SK-N-SH (cell line): Measurements from ENCODE around the gene MCM3AP. TPM values are rescaled to one million over a fixed set of nuclear protein-coding genes. Genes with fewer than 3 reads are reported as not detected.

Experiments
- CTCF ChIA-PET: fragments of 300-600, 350-600 bp; formaldehyde crosslinking; extraction: SDS; loops from one replicate; lab custom pipeline; 2021; lab: Yijun Ruan, JAX
- POLR2A ChIA-PET: fragments of 350-600 bp; sonication (Branson Sonifier 250); formaldehyde crosslinking; extraction: SDS; loops from one replicate; lab custom pipeline; 2020; ENCODE audit warnings: antibody characterized with exemption, inconsistent platforms; lab: Yijun Ruan, JAX
- DNase-seq: peaks from one replicate; pipeline ENCODE4 v3.0.0; 2012
- H2AFZ ChIP-seq: fragments of 200-600 bp; sonication (generic); 2 replicates; pipeline ENCODE4 v1.8.1; 2016; ENCODE audit warnings: antibody characterized with exemption, mild to moderate bottlenecking, low read depth
- H3F3A ChIP-seq: fragments of 200-600 bp; sonication (generic); replicated peaks from 2 replicates; pipeline ENCODE3; 2016; ENCODE audit warnings: antibody characterized with exemption, mild to moderate bottlenecking; ENCODE audit not compliant: insufficient read depth
- H3K27ac ChIP-seq, 2 experiments: fragments of 200-500 bp in 1 of 2; fragments of 200-600 bp in 1 of 2; sonication (Bioruptor generic) in 1 of 2; sonication (generic), shearing (Covaris generic) in 1 of 2; 2 replicates each; pipeline versions ENCODE4 v1.5.1 to v1.6.1; 2014 to 2016; ENCODE audit warnings: low read depth in 2 of 2, inconsistent platforms in 1 of 2, low read length in 1 of 2, mild to moderate bottlenecking in 1 of 2, mixed read lengths in 1 of 2
- H3K27me3 ChIP-seq: fragments of 200-600 bp; sonication (generic), shearing (Covaris generic); 2 replicates; pipeline ENCODE4 v1.6.1; 2016; ENCODE audit warnings: mixed run types; ENCODE audit not compliant: insufficient read depth
- H3K36me3 ChIP-seq, 2 experiments: fragments of 200-500 bp in 1 of 2; fragments of 200-600 bp in 1 of 2; sonication (Bioruptor generic) in 1 of 2; sonication (generic) in 1 of 2; replicated peaks in 1 of 2; 2 replicates each; pipeline versions ENCODE3 to v1.5.1; 2014 to 2016; ENCODE audit warnings: low read length in 1 of 2, mild to moderate bottlenecking in 1 of 2; ENCODE audit not compliant: insufficient read depth in 2 of 2, control insufficient read depth in 1 of 2
- H3K4me1 ChIP-seq, 2 experiments: fragments of 200-500 bp in 1 of 2; fragments of 200-600 bp in 1 of 2; sonication (Bioruptor generic) in 1 of 2; sonication (generic), shearing (Covaris generic) in 1 of 2; 2 replicates each; pipeline versions ENCODE4 v1.5.1 to v1.6.1; 2014 to 2016; ENCODE audit warnings: low read depth in 1 of 2, low read length in 1 of 2, mixed run types in 1 of 2; ENCODE audit not compliant: insufficient read depth in 2 of 2, control insufficient read depth in 1 of 2
- H3K4me2 ChIP-seq: fragments of 200-600 bp; sonication (generic), shearing (Covaris generic); 2 replicates; pipeline ENCODE4 v1.6.1; 2017; ENCODE audit warnings: mixed run types
- H3K4me3 ChIP-seq, 2 experiments: fragments of 200-500 bp in 1 of 2; fragments of 200-600 bp in 1 of 2; sonication (Bioruptor generic) in 1 of 2; sonication (generic), shearing (Covaris generic) in 1 of 2; 2 replicates each; pipeline versions ENCODE4 v1.5.1 to v1.8.1; 2014 to 2016; ENCODE audit warnings: low read depth in 2 of 2, inconsistent platforms in 1 of 2, low read length in 1 of 2, mild to moderate bottlenecking in 1 of 2, mixed read lengths in 1 of 2, moderate library complexity in 1 of 2
- H3K79me2 ChIP-seq: fragments of 200-600 bp; sonication (generic); 2 replicates; pipeline ENCODE4 v1.8.1; 2017; ENCODE audit warnings: mild to moderate bottlenecking; ENCODE audit not compliant: insufficient read depth
- H3K9ac ChIP-seq: fragments of 200-600 bp; sonication (generic); 2 replicates; pipeline ENCODE4 v1.6.1; 2017; ENCODE audit warnings: mixed run types
- H3K9me2 ChIP-seq: fragments of 200-600 bp; sonication (generic); 2 replicates; pipeline ENCODE4 v1.6.1; 2017; ENCODE audit warnings: mixed run types
- H3K9me3 ChIP-seq: fragments of 200-600 bp; sonication (generic); 2 replicates; pipeline ENCODE4 v1.6.1; 2017; ENCODE audit warnings: mixed run types, mild to moderate bottlenecking, moderate library complexity
- H4K20me1 ChIP-seq: fragments of 200-600 bp; sonication (generic); 2 replicates; pipeline ENCODE4 v1.6.1; 2017; ENCODE audit warnings: mild to moderate bottlenecking, mixed run types; ENCODE audit not compliant: insufficient read depth
- FOSL2 ChIP-seq: IDR thresholded peaks from 2 replicates; pipeline ENCODE4 v1.4.0; 2012; ENCODE audit warnings: low read depth, mild to moderate bottlenecking, moderate library complexity, borderline replicate concordance
- FOXJ3 ChIP-seq: sonication (generic); formaldehyde crosslinking; IDR thresholded peaks from 2 replicates; pipeline ENCODE4 v1.5.1; 2020; ENCODE audit warnings: mild to moderate bottlenecking, missing genetic modification reagents
- GABPA ChIP-seq: IDR thresholded peaks from 2 replicates; pipeline ENCODE4 v1.4.0; 2012; ENCODE audit warnings: low read depth, mild to moderate bottlenecking
- GATA2 ChIP-seq: sonication (generic); formaldehyde crosslinking; IDR thresholded peaks from 2 replicates; pipeline ENCODE4 v1.5.0; 2020; ENCODE audit warnings: mild to moderate bottlenecking, missing genetic modification reagents
- JUND ChIP-seq: IDR thresholded peaks from 2 replicates; pipeline ENCODE4 v1.4.0; 2012
- NFIC ChIP-seq: IDR thresholded peaks from 2 replicates; pipeline ENCODE4 v1.4.0; 2012; ENCODE audit warnings: borderline replicate concordance
- POLR2AphosphoS5 ChIP-seq: IDR thresholded peaks from 2 replicates; pipeline ENCODE4 v1.6.1; 2012; ENCODE audit warnings: low read depth, low read length
- SIN3A ChIP-seq: IDR thresholded peaks from 2 replicates; pipeline ENCODE4 v1.6.1; 2012; ENCODE audit warnings: low read depth, mild to moderate bottlenecking, low read length, moderate library complexity, borderline replicate concordance
- WGBS: methylation state at CpG from one replicate; pipeline ENCODE4 v1.1.6; 2017; ENCODE audit warnings: low lambda C conversion rate; 5-methylcytosine and 5-hydroxymethylcytosine counted together
- polyA plus RNA-seq, 3 experiments: library from polyadenylated mRNA; depleted of rRNA; stranded (reverse); fragments of >200 nt; gene quantifications; 2 replicates each; pipeline ENCODE4 v1.2.3, GENCODE V29; 2012
- TF ChIP-seq, protein P1 (sequence below): IDR thresholded peaks from 2 replicates; pipeline ENCODE4 v1.4.0; 2012; ENCODE audit warnings: low read depth, borderline replicate concordance
- TF ChIP-seq, protein P2 (sequence below): IDR thresholded peaks from 2 replicates; pipeline ENCODE4 v1.6.1; 2012; ENCODE audit warnings: mild to moderate bottlenecking, low read depth, low read length, moderate library complexity
- TF ChIP-seq, protein P3 (sequence below): IDR thresholded peaks from 2 replicates; pipeline ENCODE4; 2012

Gene MCM3AP
- polyA plus RNA-seq, 1 of the 3 experiments (the other 2 are of a cell fraction): 42.9 TPM

DNA sequence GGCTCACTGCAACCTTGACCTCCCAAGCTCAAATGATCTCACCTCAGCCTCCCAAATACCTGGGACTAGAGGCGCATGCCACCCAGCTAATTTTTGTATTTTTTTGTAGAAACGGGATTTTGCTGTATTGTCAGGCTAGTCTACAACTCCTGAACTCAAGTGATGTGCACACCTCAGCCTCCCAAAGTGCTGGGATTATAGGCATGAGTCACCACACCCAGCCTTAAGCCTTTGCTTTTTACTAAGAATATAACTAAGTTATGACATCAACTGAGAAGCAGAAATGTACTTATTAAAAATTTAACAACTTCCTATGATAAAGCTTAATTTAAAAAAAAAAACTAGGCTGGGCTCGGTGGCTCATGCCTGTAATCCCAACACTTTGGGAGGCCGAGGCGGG, 47.9 kb downstream of the MCM3AP start:
- no peaks in the 10 kb centered on the region for H3K9me3 ChIP-seq
- peaks cover 82 to 89% of the 10 kb centered on the region in 2 experiments for H3K36me3 ChIP-seq
- no peak overlapping the region for H3K9ac ChIP-seq
- CTCF ChIA-PET: interaction anchor here (1.1 to 1.6 kb wide), 4 partner anchors 8 to 94 kb away, joined by 3 to 5 read pairs (median 4); no protein-coding TSS in a partner anchor
- peaks cover 8% of the 10 kb centered on the region for H3F3A ChIP-seq
- TF ChIP-seq GATA2 (CRISPR knock-in tag) (no peak), NFIC (no peak)
- TF ChIP-seq, protein P1, sequence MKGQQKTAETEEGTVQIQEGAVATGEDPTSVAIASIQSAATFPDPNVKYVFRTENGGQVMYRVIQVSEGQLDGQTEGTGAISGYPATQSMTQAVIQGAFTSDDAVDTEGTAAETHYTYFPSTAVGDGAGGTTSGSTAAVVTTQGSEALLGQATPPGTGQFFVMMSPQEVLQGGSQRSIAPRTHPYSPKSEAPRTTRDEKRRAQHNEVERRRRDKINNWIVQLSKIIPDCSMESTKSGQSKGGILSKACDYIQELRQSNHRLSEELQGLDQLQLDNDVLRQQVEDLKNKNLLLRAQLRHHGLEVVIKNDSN: no peak
- no peaks in the 10 kb centered on the region for H3K79me2 ChIP-seq
- H3K4me3 ChIP-seq: no peak overlapping the region
- POLR2A ChIA-PET: no interaction called here
- no peaks in the 10 kb centered on the region for H4K20me1 ChIP-seq
- WGBS: 96% methylated on average over 5 of the region's 5 CpGs
- DNase-seq: no peak
- H3K4me1 ChIP-seq: peaks cover 0 to 12% of the 10 kb centered on the region in 2 experiments; a peak in 1 of 4 replicates
- no peak overlapping the region for H3K27ac ChIP-seq
- no peaks in the 10 kb centered on the region for H3K9me2 ChIP-seq
- H3K4me2 ChIP-seq: no peak overlapping the region
- no peaks in the 10 kb centered on the region for H3K27me3 ChIP-seq
- H2AFZ ChIP-seq: no peak overlapping the region

DNA sequence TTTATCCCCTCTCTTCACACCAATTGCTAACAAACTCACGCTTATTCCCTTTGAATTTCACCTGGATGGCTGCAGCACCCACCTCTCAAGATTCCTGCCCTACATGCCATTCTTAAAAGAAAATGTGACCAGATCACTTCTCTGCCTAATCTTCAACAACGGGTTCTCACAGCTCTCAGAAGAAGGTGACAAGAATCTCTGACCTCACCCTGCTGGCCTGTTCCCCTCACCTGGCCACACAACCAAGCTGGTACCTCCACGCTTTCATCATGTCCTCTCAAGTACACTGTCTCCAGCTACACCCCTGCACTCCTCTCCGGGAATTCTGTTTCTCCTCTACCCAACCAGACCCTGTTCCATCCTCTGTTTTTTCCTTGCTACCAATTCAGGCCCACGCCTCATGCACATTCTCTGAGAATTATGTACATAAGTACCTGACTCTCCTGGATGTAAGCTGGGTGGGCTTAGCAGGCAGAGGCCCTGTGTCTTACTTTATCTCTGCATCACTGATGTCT, 50.9 kb downstream of the MCM3AP start:
- H3K4me3 ChIP-seq: no peak overlapping the region
- TF ChIP-seq FOXJ3: no peak
- TF ChIP-seq, protein P2, sequence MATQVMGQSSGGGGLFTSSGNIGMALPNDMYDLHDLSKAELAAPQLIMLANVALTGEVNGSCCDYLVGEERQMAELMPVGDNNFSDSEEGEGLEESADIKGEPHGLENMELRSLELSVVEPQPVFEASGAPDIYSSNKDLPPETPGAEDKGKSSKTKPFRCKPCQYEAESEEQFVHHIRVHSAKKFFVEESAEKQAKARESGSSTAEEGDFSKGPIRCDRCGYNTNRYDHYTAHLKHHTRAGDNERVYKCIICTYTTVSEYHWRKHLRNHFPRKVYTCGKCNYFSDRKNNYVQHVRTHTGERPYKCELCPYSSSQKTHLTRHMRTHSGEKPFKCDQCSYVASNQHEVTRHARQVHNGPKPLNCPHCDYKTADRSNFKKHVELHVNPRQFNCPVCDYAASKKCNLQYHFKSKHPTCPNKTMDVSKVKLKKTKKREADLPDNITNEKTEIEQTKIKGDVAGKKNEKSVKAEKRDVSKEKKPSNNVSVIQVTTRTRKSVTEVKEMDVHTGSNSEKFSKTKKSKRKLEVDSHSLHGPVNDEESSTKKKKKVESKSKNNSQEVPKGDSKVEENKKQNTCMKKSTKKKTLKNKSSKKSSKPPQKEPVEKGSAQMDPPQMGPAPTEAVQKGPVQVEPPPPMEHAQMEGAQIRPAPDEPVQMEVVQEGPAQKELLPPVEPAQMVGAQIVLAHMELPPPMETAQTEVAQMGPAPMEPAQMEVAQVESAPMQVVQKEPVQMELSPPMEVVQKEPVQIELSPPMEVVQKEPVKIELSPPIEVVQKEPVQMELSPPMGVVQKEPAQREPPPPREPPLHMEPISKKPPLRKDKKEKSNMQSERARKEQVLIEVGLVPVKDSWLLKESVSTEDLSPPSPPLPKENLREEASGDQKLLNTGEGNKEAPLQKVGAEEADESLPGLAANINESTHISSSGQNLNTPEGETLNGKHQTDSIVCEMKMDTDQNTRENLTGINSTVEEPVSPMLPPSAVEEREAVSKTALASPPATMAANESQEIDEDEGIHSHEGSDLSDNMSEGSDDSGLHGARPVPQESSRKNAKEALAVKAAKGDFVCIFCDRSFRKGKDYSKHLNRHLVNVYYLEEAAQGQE: no peak
- TF ChIP-seq SIN3A: no peak
- TF ChIP-seq GABPA: no peak
- TF ChIP-seq FOSL2: no peak
- no peak for TF ChIP-seq POLR2AphosphoS5
- TF ChIP-seq, protein P3, sequence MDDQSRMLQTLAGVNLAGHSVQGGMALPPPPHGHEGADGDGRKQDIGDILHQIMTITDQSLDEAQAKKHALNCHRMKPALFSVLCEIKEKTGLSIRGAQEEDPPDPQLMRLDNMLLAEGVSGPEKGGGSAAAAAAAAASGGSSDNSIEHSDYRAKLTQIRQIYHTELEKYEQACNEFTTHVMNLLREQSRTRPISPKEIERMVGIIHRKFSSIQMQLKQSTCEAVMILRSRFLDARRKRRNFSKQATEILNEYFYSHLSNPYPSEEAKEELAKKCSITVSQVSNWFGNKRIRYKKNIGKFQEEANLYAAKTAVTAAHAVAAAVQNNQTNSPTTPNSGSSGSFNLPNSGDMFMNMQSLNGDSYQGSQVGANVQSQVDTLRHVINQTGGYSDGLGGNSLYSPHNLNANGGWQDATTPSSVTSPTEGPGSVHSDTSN: no peak
- TF ChIP-seq JUND: no peak
- WGBS: 56% methylated on average over 5 of the region's 5 CpGs
- ChIA-PET POLR2A (interaction anchor here (0.6 to 1.7 kb wide), 2 partner anchors 10 to 26 kb away, joined by 3 to 6 read pairs; no protein-coding TSS in a partner anchor), CTCF (interaction anchor here (1.4 to 2.3 kb wide), 5 partner anchors 9 to 264 kb away, joined by 3 to 7 read pairs (median 5); no protein-coding TSS in a partner anchor)
- no peaks in the 10 kb centered on the region for H3K9me3 ChIP-seq
- no peaks in the 10 kb centered on the region for H3K9me2 ChIP-seq
- no peak overlapping the region for H2AFZ ChIP-seq
- peaks cover 12% of the 10 kb centered on the region for H3F3A ChIP-seq
- peaks cover 6 to 19% of the 10 kb centered on the region in 2 experiments; a peak in 2 of 4 replicates for H3K4me1 ChIP-seq
- H3K9ac ChIP-seq: no peak overlapping the region
- H3K27me3 ChIP-seq: no peaks in the 10 kb centered on the region
- H3K27ac ChIP-seq: peak overlapping the region in 1 of 2 experiments; percentile 65; a peak in 2 of 4 replicates
- DNase-seq: no peak
- no peak overlapping the region for H3K4me2 ChIP-seq
- H4K20me1 ChIP-seq: no peaks in the 10 kb centered on the region
- H3K36me3 ChIP-seq: peaks cover 66 to 69% of the 10 kb centered on the region in 2 experiments
- peaks cover 5% of the 10 kb centered on the region; the same call in 1 of the 2 replicates for H3K79me2 ChIP-seq
